Panc1 (cell line): Measurements from ENCODE around the gene PDE4B. TPM values are rescaled to one million over a fixed set of nuclear protein-coding genes. Genes with fewer than 3 reads are reported as not detected.

Experiments used
- ATAC-seq: fragments of 200-7000 bp; cut with Tn5 transposase; 2 replicates; pipeline ENCODE4 v1.9.1; 2020; ENCODE audit warnings: mild to moderate bottlenecking, moderate library complexity
- BruUV-seq: library from RNA; stranded (reverse); fragments of 400-500 nt; replicated peaks from 2 replicates; lab custom pipeline; 2021; lab: Mats Ljungman, UMichigan
- CTCF ChIA-PET: fragments of 300-600 bp; sonication (Branson Sonifier 250); formaldehyde crosslinking; loops from one replicate; lab custom pipeline; 2022; ENCODE audit warnings: antibody characterized with exemption; lab: Charles Lee
- POLR2A ChIA-PET: fragments of 300-600 bp; sonication (Branson Sonifier 250); formaldehyde crosslinking; loops from one replicate; lab custom pipeline; 2022; ENCODE audit warnings: antibody characterized with exemption; lab: Charles Lee
- DNase-seq: peaks from one replicate; pipeline ENCODE4 v3.0.0-alpha.2; 2010; ENCODE audit warnings: low read depth, low spot score
- H3K27ac ChIP-seq: 2 replicates; pipeline ENCODE4 v1.5.1; 2011; ENCODE audit warnings: mild to moderate bottlenecking, low read length, inconsistent platforms
- H3K27me3 ChIP-seq: fragments of 200-500 bp; sonication (Bioruptor generic); 2 replicates; pipeline ENCODE4 v1.6.0; 2014; ENCODE audit warnings: low read length, inconsistent platforms; ENCODE audit not compliant: control insufficient read depth, insufficient read depth
- H3K36me3 ChIP-seq: fragments of 200-500 bp; sonication (Bioruptor generic); 2 replicates; pipeline ENCODE4 v1.5.1; 2014; ENCODE audit warnings: inconsistent platforms, mild to moderate bottlenecking, low read length, moderate library complexity; ENCODE audit not compliant: control insufficient read depth, insufficient read depth
- H3K4me1 ChIP-seq: 2 replicates; pipeline ENCODE4 v1.5.1; 2011; ENCODE audit warnings: inconsistent platforms, mild to moderate bottlenecking, low read length, moderate library complexity; ENCODE audit not compliant: control insufficient read depth, insufficient read depth
- H3K4me3 ChIP-seq, 2 experiments: 2 replicates each; pipeline ENCODE4 v1.5.1; 2011 to 2012; ENCODE audit warnings: low read depth in 2 of 2, low read length in 2 of 2, mild to moderate bottlenecking in 2 of 2, inconsistent platforms in 1 of 2, moderate library complexity in 1 of 2
- H3K9me3 ChIP-seq: fragments of 200-500 bp; sonication (Bioruptor generic); 2 replicates; pipeline ENCODE4 v1.5.1; 2014; ENCODE audit warnings: low read depth, mild to moderate bottlenecking, inconsistent platforms, low read length, moderate library complexity; ENCODE audit not compliant: control insufficient read depth, insufficient read depth
- CTCF ChIP-seq: fragments of 450-650 bp; IDR thresholded peaks from 2 replicates; pipeline ENCODE4 v1.5.1; 2017; ENCODE audit warnings: mild to moderate bottlenecking
- POLR2AphosphoS5 ChIP-seq: IDR thresholded peaks from 2 replicates; pipeline ENCODE4 v1.6.1; 2012; ENCODE audit warnings: mild to moderate bottlenecking, low read depth, low read length, moderate library complexity
- REST ChIP-seq, 2 experiments: IDR thresholded peaks; 2 replicates each; pipeline ENCODE4 v1.6.1; 2011 to 2012; ENCODE audit warnings: low read depth in 2 of 2, control low read depth in 1 of 2, low read length in 1 of 2, mild to moderate bottlenecking in 1 of 2, moderate library complexity in 1 of 2; ENCODE audit not compliant: insufficient read depth in 1 of 2
- SIN3A ChIP-seq: IDR thresholded peaks from 2 replicates; pipeline ENCODE4 v1.6.1; 2012; ENCODE audit warnings: low read depth, mild to moderate bottlenecking, low read length, moderate library complexity, borderline replicate concordance; ENCODE audit not compliant: insufficient read depth
- TCF7L2 ChIP-seq: IDR thresholded peaks from 2 replicates; pipeline ENCODE4 v1.6.1; 2011; ENCODE audit warnings: mild to moderate bottlenecking, low read depth, low read length, inconsistent platforms
- in situ Hi-C: cut with HindIII; loops from 2 replicates; pipeline ENCODE4 v1.10.0; 2016; ENCODE audit warnings: low sequenced_read_pairs, low pct_unique_long_range_greater_than_20kb
- intact Hi-C: fragments of 100-400 bp; cut with micrococcal nuclease; formaldehyde crosslinking; loops from one replicate; pipeline ENCODE4 v1.10.0; 2022; ENCODE audit not compliant: unreplicated experiment
- total RNA-seq: library from RNA; stranded (reverse); gene quantifications from one replicate; pipeline ENCODE4 v1.2.1, GENCODE V29; 2021; ENCODE audit not compliant: unreplicated experiment

Gene PDE4B
- total RNA-seq, 1 experiment from 2014 or later = 0.26 TPM

GRCh38 chr1:66119148-66119547, 326.5 kb downstream of the PDE4B start:
- ATAC-seq (no peak), DNase-seq (no peak)
- in situ Hi-C loops (no loop called here), intact Hi-C loops (no loop called here)
- H3K4me3 ChIP-seq = no peak overlapping the region
- ChIA-PET CTCF (no interaction called here), POLR2A (no interaction called here)
- BruUV-seq = no TSS peak
- no peaks in the 10 kb centered on the region for H3K4me1 ChIP-seq
- H3K27ac ChIP-seq = no peak overlapping the region
- no peaks in the 10 kb centered on the region for H3K27me3 ChIP-seq
- H3K36me3 ChIP-seq = no peaks in the 10 kb centered on the region
- H3K9me3 ChIP-seq = no peaks in the 10 kb centered on the region
- TF ChIP-seq REST (IDR thresholded peaks at IDR 0.05; ENCODE audit: insufficient read depth in 1 of 2, low read depth in 2 of 2, low read length in 1 of 2) (no peak), CTCF (no peak)

- H3K27ac ChIP-seq = no peak overlapping the region
- no peak for ATAC-seq
These were observed 332.0 kb downstream of the PDE4B start for GRCh38 chr1:66124670-66125069.

More at GRCh38 chr1:66124670-66125069, 332.0 kb downstream of the PDE4B start:
- in situ Hi-C loops = no loop called here
- no peak for TF ChIP-seq REST (IDR thresholded peaks at IDR 0.05; ENCODE audit: insufficient read depth in 1 of 2, low read depth in 2 of 2, low read length in 1 of 2)
- no peak for TF ChIP-seq TCF7L2
- TF ChIP-seq CTCF = no peak
- TF ChIP-seq SIN3A = no peak
- TF ChIP-seq POLR2AphosphoS5 = no peak
- CTCF ChIA-PET = interaction anchor here (0.7 kb wide), 1 partner anchor 105 kb away, joined by 3 read pairs; no protein-coding TSS in a partner anchor
- DNase-seq = no peak
- Histone ChIP-seq H3K36me3 (no peaks in the 10 kb centered on the region), H3K27me3 (no peaks in the 10 kb centered on the region), H3K9me3 (no peaks in the 10 kb centered on the region), H3K4me1 (no peaks in the 10 kb centered on the region), H3K4me3 (no peak overlapping the region)
- POLR2A ChIA-PET = no interaction called here
- no TSS peak for BruUV-seq
- intact Hi-C loops = no loop called here
